Cerebellar nuclear complex (tissue), 1 donor: ENCODE data around the gene IFRD2.
A peak's percentile ranks its signal among the peaks of the same experiment; 100 is the strongest.

Experiments
- DNase-seq, 2 experiments: peaks; one replicate each; lab custom pipeline; 2025; lab: John Stamatoyannopoulos, UW

IFRD2 gene

DNA sequence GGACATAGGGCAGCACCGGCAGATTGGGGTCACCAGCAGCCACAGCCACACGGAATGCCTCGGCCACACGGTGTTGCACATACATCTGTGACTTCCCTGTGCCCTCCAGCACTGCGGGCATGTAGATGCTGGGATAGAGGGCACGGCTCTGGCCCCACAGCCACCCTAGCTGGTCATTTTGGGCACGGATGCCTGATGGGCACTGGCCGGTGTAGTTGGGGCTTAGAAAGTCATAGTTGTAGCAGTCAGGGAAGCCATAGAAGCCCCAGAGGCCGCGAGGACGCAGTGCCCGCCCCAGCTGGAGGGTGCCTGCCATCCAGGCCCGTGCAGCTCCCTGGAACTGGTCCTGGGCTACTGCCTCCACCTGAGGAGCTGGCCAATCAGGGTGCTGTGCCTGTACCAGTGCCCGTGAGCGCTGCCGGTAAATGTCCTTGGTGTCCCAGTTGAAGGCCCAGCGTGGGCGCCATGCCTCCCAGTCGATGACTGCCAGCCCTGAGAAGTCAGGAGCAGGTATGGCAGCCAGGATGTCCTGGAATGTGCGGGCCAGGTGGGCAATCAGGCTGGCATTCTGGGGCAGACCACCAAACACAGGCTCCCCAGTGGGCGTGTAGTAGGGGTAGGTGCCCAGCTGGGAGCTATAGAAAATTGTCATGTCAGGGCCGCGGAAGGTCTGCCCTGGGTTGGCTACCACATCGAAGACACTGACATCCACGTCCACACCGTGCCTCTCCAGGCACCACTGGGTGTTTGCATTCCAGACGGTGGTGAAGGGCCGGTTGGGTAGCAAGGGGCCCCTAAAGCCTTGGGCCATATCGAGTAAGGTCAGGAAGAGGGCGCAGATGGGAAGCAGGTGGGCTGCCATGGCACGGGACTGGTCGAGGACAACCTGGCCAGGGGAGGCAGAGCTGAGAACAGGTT is 10.1 kb upstream of the IFRD2 start:
- no peak for DNase-seq

DNA sequence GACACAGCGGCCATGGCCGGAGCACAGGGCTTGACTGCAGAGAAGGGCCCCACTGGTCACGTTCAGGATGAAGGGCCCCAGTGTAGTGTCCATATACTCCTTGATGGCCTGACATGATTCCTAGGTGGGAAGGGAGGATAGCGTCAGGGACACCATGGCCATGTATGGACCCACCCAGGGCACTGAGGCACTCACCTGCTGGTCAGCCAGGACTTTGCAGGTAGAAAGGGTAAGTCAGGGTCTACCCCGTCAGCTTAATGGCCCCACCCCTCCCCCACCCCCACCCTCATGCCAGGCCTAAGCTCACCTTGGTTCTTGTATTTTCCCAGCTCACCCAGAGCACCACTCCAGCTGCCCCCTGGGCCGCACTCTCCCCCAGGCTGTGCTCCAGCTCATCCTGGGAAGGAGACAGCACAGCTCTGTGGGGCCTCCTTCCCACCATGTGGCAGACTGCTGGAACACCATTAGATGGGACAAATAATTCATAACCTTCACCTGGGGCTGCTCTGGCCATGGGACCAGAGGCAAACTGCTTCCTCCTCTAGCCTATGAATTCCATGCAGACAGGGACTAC is 8.5 kb upstream of the IFRD2 start:
- no peak for DNase-seq

DNA sequence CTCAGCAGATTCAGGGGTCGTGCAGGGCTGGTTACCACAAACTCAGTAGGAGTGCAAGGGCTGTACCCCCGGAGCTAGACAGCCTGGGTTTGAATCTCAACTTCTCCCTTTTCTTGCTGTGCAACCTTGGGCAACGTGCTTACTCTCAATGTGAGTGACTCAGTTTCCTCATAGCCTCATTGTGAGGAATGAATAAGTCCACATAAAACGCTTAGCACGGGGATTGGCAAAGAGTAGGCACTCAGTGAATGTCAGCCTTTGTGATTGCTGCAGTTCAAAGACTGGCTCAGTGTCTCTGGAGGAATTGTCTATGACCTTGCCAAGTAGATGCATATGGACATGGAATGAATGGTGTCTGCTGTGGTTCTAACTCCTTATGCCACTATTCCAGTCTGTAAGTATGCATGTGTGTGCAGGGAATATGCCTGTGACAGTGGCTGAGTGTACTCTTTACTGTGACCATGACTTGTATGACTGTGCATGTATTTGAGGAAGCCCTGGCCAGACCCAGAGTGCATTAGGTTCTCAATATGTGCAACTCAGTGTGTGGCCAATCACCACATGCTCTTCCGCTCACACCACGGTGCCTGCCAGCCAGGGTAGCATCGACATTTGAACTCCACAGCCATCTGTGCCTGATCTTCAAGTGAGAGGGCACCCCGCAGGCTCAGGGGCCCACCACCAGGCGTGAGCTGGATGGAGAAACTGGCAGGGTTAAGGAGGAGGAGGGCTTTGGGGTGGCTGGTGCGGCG is 7.9 kb upstream of the IFRD2 start:
- DNase-seq, result peak in 1 of 2 experiments; percentile 20

DNA sequence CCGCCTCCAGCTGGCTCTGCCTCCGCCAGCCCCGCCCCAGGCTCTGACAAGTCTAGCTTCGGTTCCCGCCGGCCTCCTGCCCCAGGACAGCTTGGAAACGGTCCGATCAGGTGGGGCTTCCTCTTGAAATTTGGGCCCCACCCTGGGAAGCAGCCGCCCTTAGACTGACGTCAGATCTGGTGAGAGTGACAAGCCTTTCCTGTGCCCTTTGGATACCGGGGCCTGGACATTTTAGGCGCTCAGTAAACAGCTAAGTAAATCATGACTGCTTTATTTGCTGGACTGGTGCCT is 7.4 kb upstream of the IFRD2 start:
- no peak for DNase-seq

DNA sequence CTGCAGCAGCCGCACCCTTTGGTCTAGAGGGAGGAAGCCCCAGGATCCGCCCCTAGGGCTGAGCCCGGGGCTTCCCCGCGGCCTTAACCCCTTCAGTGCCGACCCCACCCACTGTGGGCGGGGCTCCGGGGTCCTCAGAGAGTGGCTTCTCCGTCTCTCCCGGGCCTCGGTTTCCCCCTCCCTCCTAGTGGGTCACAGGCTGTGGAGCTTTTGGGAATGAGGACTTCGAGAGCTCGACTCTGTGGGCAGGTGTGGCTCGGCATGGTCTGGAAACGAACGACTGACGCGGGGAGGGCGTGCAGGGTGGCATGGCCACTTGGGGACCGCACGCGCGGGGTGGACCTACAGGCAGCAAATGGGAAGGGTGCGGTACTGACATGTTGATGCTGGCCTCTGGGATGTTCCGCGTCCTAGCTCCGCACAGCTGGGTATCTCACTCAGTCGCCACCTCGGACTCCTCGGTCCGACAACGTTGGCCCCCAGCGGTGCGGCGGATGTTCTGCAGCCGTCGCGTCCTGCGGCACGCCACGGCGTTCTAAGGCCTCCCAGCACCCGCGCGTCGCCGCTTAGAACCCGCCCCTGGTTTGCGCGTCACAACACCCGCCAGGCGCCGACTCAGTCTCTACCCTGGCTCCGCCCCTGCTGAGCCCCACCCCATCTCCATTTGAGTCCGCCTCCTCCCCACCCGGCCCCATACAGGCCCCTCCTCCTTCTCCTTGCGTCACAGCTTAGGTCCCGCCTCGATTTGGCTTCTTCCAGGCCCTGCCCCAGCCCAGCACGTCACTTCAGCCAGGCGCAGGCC is 6.8 kb upstream of the IFRD2 start, which contains the start of the genes HYAL3 and NAA80:
HYAL3 (minus strand) TSS at position 570 of the 802 bp plus-strand sequence. CDS start 3,803 bp downstream, outside the sequence.
NAA80 (minus strand) TSS at position 570 of the 802 bp plus-strand sequence. CDS start 1,942 bp downstream, outside the sequence.
- peak; percentile 98 to 99 for DNase-seq

DNA sequence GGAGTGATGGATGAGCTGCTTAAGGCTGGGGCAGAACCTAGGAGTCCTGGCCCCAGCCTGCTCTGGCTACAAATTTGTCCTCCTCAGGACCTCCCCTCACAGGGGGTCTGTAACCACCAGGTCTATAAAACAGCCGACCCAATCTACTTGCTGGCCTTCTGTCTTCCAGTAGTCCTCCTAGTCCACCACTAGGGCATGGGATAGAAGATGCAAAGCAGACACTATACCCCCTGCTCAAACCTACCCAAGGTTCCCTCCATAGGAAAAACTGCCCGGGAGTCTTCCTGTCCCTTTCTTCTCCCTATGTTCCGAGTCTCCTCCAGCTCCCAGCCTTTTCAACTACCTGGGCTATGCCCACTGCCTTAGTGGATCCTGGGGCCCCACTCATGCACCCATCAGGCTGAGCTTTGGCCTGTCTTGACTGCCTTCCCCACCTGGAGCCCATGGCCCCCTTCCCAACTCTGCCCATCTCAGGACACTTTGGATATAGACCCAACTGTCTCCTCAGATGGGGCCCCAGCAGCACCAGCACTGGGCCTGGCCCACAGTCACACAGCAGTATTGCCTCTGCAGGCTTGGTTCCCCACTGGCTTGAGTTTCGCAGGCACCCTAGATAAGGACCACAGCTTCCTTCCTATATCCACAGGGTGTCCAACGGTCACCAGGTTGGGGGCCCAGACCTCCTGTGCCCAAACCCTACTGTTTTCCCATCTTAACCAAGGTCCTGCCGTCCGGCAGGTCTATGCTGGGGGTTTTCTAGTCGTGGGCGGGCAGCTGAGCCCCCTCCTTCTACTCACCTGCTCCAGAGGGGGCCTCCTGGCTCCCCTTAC is 5.9 kb upstream of the IFRD2 start:
- DNase-seq, result no peak

DNA sequence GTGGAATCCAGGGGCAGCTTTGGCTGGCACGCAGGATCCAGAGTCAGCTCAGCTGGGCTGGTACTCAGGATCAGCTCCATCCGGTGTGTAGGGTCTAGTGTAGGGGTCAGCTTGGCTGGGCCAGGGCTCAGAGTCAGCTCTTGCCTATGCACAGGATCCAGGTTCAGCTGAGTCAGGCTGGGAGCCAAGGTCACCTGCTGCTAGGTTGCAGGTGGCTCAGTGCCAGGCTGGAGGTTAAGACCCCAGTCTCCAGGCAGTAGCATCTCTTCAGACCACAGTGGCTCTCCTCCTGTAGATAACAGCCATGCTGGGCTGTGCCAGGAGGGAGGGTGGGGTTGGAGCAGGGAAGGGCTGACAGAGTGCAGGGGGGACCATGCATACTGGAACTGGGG is 5.2 kb upstream of the IFRD2 start:
- DNase-seq, result no peak

DNA sequence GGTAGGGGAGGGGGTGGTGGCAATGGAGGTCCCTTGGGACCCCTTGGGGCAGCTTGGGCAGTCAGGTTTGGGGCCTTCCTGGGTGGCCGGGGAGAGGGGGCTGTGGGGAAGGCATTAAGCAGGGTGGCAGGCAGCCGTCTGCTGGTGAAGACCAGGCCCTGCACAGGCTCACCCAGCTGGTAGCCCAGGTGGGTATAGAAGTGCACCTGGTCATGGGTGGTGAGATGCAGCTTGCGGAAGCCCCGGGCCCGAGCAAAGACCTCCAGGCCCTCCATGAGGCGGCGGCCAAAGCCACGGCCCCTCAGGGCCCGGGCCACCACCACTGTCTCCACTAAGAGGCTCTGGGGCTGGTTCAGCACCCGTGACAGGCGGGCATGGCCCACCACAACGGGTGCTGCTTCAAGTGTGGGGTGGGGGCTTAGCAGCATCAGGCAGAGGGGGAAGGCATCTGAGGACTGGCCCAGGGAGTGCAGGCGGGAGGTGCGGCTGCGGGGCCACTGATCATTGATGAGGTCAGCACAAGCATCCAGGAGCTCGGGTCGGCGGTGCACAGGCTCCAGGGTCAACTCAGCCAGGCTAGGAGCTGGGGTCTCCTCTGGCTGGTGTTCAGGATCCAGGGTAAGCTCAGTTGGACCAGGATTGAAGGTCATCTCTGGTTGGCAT is 4.6 kb upstream of the IFRD2 start:
- DNase-seq, result no peak

DNA sequence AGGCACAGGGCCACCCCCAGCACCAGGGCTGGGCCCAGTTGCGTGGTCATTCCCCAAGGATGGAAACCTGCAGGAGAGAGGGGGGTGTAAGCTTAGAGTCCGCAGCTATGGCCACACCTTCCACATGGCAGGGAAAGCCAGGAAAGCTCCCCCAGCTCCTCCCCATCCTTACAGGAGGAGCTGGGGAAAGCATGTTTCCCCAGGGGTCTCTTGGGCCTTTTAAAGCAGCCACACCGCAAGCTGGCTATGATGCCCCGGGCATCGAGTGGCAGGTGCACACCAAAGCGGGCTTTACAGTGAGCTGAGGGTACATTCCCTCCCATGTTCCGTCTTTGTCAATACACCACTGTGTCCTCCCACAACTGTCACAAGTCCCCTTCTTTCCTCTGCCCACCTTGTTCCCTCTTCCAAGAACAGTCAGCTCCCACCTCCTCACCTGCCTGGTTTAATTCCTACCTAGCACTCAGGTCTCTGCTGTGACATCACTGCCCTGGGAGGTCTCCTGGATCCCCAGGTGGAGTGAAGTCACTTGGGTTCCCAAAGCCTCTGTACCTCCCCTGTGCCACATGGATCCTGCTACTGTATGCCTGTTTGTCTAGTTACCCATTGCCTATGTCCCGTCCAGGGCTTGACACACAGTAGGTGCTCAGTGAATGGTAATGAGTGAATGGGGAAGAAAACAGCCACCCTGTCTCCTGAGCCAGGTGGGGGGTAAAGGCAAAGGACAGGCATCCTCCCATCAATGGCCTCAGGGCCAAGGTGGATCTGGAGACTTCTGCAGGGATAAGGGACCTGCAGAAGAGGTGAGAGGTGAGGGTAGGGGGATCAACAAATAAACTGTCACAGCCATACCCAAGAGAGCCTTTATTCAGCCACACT is 3.6 kb upstream of the IFRD2 start:
- DNase-seq, result no peak

DNA sequence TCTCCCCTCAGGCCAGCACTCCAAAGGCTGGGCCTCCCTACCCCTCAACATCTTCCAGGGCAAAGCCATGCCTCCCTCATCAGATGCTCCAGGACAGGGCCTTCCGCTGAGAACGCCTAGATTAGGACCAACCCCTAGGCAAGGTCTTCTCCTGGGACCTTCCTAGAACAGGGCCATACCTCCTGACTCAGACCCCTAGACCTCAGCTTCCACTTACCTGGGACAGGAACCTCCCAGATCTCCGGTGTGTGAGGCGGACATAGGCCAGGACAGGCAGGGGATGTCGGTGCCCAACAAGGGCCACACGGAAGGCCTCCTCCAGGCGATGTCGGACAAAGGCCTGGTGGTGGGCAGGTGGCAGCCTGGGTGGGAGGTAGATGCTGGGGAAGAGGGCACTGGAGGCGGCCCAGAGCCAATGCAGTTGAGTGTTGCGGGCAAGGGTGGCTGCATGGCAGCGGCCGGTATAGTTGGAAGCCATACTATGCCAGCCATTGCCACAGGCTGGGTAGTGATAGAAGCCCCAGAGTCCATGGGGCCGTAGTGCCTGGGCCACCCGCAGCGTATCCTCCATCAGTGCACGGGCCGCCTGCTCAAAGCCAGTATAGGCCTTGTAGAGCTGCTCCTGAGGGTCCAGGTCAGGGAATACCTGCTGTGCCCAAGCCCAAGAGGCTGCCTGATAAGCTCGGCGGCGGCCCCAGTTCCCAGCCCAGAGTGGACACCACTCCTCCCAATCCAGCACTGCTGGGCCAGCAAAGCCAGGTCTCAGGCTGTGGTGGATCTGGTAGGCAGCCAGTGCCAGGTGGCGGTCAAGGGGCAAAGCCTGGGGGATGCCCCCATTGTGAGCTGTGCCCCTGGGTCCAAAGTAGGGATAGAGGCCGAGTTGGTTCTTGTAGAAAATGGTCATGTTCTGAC is 2.5 kb upstream of the IFRD2 start:
- no peak for DNase-seq

DNA sequence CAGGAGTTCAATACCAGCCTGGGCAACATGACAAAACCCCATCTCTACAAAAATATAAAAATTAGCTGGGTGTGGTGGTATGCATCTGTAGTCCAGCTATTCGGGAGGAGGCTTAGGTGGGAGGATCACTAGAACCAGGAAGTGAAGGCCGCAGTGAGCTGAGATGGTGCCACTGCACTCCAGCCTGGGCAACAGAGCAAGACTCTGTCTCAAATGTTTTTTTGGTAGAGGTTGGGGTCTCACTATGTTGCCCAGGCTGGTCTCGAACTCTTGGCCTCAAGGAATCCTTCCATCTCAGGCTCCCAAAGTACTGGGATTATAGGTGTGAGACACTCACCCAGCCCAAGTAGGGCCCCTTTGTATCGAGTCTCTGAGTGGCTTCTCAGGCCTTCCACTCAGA is 1.9 kb upstream of the IFRD2 start:
- DNase-seq, result no peak

DNA sequence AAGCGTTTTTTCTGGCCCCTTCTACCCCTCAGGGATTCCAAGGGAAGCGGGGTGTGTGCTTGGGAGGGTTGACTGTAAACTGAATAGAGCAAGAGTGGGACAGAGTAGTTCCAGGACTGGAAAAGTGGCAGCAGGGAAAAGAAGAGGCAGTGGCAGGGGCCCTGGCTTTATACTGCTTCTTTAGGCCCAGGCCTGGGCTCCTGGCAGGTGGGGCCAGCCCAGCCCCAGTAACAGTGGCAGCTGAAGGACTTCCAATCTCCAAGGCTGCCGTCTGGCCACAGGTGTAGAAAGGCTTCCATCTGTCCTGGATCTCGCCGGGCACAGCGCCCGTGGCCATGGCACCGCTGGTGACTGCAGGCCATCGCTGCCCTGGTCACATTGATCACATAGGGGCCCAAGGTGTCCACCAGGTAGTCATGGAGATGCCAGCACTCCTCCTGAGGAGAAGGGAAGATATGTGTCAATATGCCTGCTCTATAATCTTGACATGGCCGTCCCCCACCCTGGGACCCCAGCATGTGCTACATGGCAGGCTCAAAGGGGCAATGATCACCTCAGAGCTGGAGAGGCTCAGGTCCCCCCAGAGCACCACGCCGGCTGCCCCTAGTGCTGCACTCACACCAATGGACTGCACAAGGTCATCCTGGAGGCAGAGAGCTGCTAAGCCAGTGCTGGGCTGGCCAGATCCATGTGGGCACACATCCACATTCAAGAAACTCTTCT is 1.0 kb upstream of the IFRD2 start:
- no peak for DNase-seq

DNA sequence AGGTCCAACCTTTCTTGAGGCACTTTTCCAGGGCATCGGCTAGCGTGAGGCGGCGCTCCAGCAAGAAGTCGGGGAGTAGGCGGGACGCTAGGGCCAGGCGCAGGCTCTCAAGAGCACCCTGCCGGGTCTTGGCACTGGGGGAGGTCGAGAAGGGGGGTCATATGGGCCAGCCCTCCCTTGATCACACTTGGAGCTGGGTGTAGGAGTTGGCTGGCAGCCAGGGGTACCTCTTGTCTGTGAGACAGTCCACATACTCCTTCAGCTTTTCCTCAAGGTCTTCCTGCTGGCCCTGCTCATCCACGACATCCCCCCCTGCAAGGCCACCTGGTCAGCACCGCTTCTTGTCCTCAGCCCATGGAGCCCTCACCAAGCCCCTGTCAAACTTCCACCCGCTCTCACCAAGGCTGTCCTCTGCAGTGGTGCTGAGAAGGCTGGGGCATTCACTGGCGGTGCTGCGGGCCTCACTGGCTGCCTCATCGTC is 2.0 kb downstream of the IFRD2 start:
- DNase-seq, result no peak

DNA sequence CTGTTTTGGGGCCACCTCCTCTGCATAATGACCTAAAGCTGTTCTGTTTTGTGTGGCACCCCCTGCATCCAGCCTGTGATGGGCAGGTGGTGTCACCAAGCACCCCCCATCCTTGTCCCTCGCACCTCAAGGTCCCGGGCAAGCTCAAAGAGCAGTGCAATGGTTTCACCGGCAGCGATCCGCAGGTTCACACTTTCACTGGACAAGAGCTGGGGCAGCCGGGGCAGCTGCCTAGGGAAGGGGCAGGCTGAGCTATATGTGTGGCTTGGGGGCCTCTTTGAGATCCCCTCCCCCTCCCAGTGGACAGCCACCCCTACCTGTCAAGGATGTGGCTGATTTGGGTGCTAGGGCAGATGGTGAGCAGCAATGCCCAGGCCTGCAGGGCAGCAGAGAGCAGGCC is 3.1 kb downstream of the IFRD2 start:
- DNase-seq, result no peak

DNA sequence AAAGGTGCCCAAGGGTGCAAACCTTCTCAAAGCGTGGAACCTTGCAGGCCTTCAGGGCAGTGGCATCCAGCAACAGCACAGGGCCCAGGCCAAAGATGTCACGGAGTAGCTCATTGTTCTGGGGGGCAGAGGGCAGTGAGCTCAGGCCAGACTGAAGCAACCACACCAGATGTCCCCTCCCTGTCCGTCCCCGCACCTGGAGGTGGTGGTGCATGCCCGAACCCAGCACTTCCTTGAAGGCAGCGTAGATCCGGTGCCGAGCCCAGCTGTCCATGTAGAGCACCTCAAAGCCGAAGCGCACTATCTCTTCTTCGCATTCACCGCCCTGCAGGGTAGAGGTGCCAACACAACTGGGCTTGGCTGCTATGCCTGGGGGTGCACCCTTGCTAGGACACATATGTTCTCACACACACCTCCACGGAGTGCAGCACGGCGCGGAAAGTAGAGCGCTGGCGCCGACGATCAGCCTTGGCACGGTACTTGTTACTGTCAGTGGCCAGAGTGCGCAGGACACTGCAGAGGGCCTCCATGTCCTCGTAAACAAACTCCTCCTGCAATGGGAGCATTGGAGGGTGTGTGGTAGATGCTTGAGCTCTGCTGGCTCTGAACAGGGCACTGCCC is 3.7 kb downstream of the IFRD2 start:
- DNase-seq, result no peak

DNA sequence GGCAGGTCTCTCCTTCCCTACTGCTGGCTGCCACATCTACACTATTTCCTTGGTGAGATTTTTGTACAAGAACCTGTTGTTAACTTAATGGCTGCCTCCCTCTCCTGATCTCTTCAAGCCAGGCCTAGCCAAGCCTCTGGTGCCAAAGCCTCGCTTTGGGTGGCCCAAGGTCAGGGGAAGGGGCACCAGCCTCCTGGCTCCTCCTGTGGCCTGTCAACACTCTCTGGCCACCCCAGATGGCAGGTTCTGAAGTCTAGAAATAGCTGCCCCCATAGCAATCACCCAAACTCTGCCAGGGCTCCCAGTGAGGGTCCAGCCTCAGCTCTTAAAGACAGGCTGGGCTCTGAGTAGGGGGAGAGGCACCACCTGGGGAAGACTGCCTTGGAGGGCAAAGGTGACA is 5.0 kb downstream of the IFRD2 start:
- DNase-seq, result no peak
